NT2/D1 (cell line): ENCODE measurements around the gene PRXL2A.

ENCODE experiments used
- SUZ12 ChIP-seq: IDR thresholded peaks from 2 replicates; pipeline ENCODE4 v1.6.1; 2011; ENCODE audit not compliant: insufficient read length, insufficient read depth; ENCODE audit errors: extremely low read depth
- YY1 ChIP-seq: IDR thresholded peaks from 2 replicates; pipeline ENCODE4 v1.6.1; 2011; ENCODE audit not compliant: insufficient read length, insufficient read depth

DNA sequence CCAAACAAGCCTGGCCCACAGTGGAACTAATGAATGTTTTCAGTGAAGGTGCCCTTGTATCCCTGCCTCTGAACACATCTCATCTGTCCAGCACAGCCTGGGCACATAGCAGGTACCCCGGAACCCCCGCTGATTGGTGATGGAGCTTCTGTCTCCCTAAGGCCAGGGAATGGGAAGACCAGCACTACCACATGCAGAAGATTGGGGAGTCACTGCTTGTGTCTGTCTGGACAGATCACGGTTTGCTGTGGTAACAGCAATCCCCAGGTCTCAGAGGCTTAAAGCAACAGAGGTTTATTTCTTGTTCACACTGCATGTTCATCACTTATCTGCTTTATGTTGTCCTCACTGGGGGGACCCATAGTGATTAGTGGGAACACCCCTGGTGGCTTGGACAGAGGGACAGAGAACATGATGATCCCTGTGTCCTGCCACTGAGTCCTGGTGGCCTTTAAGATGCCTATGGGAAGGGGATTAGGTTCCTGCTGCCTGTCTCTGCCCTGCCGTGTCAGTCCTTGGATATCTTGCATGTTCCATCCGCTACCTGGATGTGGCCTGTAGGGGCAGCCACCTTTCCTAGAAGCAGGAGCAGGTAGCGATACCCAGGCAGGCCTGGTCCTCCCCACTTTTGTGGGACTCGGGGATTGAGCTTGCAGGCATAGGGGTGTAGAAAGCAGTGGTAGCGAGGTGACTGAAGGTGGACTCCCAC, 49.4 kb downstream of the PRXL2A start:
- TF ChIP-seq YY1 (no peak), SUZ12 (no peak)
